Endothelial cell of hepatic sinusoid (primary cell): ENCODE results near the gene KRTAP4-8.
"Not testable (repeated sequence)": the region's sequence is repeated elsewhere in the genome, so short reads cannot be mapped to it uniquely, and the experiment has no call there.

ENCODE experiments used
- in situ Hi-C: cut with HindIII; loops from 2 replicates; pipeline ENCODE4 v1.10.0; 2017; ENCODE audit warnings: low sequenced_read_pairs

The KRTAP4-8 gene

DNA sequence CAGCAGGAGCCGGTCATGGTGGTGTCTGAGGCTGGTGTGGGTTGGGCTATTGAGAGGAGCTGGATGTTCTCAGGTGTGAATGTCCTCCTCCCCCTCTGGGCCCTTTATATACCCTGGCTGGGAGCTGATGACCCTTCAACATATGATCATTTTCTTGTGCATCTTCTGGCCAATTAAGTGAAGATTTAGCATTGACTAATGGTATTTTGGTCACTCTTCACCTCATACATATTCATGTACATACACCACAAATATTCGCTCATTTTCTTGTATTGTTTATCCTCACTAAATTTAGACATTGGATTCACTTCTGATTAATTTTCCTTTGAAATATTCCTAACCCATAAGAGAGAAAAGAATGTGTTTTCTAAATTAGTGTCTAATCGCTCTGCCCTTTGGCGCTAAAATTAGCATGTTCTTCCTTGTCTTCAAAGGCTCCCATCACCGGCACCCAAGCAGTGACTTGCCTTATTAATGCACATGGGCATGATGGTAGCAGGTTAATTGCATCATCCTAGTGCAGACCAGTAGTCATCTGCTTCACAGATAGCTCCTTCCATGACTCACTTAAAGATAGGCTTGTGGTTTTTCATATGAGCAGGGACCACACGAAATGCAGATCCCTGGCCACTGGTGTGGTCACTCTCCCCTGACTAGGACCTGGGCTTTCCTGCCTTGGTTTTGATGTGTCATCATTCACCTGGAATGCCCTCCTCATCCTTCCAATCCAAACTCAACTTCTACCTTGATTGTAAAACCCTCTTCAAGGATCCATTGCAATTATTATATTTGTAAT, 31.9 kb downstream of the KRTAP4-8 start, which contains the start of gene KRTAP2-4:
TSS of gene KRTAP2-4 (minus strand) at position 51 of the 796 bp plus-strand sequence. CDS start at position 17, 34 bp downstream.
- in situ Hi-C loops = no loop called here

DNA sequence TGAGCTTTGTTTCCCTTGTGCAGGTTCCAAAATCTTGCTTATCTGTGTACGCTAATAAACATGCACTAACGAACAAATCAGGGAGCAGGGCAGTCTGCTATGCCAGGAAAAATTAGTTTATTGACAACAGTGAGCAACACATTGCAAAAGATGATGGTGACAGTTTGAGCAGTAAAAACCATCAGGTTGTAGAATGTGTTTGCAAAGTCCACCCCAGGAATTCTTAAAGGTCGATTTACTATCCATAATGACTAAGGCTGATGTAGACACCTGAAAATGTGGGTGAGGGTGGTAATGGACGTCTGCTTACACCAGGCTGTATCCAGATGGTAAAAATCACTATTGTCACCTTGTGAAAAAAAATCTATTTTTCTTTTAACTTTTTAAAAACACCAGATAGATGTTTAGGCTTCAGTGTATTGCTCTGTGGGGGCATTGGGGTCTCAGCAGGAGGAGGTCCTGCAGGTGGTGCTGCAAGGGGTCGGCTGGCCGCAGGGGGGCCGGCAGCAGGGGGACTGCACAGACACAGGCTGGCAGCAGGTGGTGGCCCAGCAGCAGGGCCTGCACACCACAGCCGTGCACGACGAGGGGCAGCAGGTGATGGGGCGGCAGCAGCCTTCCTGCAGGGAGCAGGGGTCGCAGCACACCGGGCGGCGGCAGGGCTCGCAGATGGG, 32.8 kb downstream of the KRTAP4-8 start:
- in situ Hi-C loops = not testable (repeated sequence)

DNA sequence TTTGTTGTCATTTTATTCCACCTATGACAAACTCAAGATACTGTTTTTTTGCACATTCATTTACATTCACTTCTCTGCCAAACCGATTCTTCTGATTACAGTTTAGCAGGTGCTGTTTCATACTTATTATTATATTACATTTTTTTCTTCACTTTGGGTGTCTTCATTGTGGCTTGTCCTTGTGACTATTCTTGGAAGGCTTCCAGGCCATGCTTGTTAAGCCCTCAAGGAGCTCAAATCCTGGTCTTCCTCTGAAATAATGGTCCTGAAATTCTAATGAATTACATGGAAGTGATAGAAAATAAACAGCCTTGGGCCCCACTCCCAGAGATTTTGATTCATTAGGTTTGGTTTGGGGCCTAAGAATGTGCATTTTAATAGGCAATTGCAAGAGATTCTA, 33.6 kb downstream of the KRTAP4-8 start:
- in situ Hi-C loops = no loop called here

DNA sequence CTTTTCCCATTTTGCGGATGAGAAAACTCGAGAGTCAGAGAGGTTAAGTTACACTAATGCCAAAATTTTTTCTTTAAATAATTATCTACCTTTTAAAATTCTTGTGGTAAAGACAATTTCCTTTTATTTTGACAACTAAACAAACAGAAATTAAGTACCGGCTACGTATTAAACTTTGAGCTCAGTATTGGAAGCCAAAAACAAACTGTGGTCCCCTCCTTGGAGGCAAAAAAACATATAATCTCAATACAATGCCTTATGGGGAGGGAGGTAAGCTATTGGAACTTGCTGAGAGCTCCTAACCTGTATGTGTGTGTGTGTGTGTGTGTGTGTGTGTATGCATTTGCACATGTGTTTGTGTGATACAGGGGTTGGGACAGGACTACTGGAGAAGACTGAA, 34.5 kb downstream of the KRTAP4-8 start:
- in situ Hi-C loops = no loop called here

DNA sequence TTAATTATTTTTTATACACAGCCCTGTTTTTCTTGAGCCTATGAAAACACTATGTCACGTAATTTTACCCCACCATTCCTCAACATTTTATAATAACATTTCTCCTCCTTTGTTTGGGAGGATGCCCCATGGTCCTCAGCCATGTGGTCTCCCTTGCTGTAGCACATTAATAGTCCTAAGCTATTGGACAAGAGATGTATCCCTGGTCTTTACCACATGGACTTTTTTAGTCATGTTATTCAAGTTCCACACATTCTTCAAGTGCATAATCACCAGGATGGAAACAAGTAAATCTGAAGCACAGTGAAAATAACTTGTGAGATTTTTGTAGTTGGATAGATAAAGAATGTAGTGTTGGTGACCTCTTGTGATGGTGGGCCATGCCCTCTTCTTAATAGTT, 36.0 kb downstream of the KRTAP4-8 start:
- in situ Hi-C loops = no loop called here

DNA sequence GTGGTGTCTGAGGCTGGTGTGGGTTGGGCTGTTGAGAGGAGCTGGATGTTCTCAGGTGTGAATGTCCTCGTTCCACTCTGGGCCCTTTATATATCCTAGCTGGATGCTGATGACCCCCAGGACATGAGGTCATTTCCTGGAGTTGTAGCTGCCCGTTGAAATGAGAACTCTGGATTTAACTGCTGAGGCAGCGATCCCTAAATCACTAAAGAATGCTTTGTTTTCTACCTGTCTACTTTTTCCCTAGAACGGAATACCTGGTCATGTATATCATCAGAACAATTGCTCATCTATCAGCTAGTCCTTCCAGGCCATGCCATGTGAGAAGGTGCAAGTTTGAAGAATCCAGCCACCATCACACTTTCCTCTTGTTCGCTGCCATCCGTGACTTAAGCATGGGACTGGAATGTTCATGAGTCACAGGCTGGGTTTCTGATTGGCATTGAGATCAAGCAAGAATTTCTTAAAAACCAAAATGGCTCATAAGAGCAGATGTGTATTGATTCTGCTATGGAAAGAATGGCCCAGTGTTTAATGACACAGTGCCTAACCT, 37.8 kb downstream of the KRTAP4-8 start, which contains the start of gene KRTAP2-3:
TSS of gene KRTAP2-3 (minus strand) at position 63 of the 553 bp plus-strand sequence. CDS start 64 bp downstream, outside the sequence.
- in situ Hi-C loops = no loop called here

- in situ Hi-C loops = not testable (repeated sequence)
Measured at GRCh38 chr17:41059276-41060051, 38.5 kb downstream of the KRTAP4-8 start.

DNA sequence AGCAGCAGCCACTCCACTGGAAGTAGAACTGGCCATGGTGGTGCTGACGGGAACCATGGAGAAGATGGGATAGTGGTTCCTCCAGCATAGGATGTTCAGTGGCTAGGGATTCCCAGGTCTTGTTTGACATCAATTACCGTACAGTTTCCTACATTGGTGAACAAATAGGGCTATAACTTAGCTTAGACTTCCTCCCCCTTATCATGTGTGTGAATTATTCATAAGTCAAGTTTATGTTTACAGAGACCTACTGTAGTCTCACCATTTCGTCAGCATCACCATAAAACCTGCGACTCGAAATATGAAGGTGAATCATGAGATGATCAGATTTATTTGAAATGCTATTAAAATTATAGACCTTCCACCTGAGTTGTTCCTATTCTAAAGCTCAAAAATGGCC, 39.2 kb downstream of the KRTAP4-8 start:
- in situ Hi-C loops = no loop called here

DNA sequence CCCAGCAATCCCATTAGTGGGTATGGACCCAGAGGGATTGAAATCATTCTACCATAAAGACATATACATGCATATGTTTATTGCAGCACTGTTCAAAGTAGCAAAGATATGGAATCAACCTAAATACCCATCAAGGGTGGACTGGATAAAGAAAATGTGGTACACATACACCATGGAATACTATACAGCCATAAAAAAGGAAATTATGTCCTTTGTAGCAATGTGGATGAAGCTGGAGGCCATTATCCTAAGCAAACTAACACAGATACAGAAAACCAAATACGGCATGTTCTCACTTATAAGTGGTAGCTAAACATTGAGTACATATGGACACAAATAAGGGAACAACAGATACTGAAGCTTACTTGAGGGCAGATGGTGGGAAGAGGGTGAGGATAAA, 40.4 kb downstream of the KRTAP4-8 start:
- in situ Hi-C loops = no loop called here

DNA sequence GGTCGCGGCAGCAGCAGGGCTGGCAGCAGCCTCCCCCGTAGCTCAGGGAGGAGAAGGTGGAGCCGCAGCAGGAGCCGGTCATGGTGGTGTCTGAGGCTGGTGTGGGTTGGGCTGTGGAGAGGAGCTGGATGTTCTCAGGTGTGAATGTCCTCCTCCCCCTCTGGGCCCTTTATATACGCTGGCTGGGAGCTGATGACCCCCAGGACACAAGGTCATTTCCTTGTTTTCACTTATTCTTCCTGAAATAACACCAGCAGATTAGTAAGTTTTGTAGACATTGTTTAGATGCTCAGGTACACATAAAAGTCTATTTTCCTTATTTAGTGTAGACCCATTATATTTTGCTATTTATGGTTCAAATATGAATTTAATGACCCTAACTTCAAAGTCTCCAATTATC, 42.8 kb downstream of the KRTAP4-8 start, which contains the start of gene KRTAP2-2:
TSS of gene KRTAP2-2 (minus strand) at position 101 of the 400 bp plus-strand sequence. CDS start at position 82, 19 bp downstream.
- in situ Hi-C loops = not testable (repeated sequence)

GRCh38 chr17:41054556-41054955, 43.4 kb downstream of the KRTAP4-8 start:
- in situ Hi-C loops = not testable (repeated sequence)

DNA sequence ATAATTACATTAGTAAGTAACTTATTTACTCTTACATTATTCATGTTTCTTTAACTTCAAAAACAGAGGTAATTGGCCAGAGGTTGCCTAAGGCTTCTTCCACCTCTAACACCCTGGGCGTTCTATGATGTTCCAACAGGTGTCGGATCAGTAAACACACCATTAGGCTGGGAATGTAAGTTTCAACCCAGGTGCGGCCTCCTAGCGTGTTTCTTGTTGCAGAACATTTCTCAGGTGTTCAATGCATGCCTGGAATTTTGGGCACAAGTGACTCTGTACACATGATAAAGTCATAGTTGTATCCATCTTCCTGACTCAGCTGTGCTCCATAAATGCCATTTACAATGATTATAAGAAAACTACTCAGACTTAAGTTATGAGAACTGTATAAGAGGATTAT, 43.9 kb downstream of the KRTAP4-8 start:
- in situ Hi-C loops = no loop called here

DNA sequence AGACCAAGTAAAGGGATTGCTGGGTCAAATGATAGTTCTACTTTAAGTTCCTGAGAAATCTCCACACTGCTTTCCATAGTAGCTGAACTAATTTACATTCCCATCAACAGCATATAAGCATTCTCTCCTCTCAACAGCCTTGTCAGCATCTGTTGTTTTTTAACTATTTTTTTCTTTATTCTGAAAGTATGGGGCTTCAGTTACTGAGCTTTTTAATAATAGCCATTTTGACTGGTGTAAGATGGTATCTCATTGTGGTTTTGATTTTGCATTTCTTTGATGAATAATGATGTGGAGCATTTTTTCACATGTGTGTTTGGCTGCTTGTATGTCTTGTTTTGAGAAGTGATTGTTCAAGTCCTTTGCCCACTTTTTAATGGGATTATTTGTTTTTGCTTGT, 45.4 kb downstream of the KRTAP4-8 start:
- in situ Hi-C loops = no loop called here

DNA sequence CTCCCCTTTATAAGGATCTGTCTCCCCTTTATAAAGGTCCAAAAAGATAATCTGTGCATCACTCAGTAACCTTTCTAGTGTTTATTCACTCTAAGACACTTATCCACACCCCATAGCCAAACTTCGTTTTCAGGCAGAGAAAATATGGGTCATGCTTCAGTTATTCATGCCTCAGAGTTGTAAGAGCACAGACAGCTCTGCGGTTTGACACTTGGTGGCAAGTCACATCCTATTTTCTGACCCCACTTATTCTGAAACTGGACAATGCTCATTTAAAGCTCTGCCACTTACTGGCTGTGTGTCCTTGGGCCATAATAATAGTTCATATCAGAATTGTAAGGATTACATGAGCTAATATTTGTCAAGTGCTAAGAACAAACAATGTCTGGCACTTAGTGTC, 48.8 kb downstream of the KRTAP4-8 start:
- in situ Hi-C loops = no loop called here

DNA sequence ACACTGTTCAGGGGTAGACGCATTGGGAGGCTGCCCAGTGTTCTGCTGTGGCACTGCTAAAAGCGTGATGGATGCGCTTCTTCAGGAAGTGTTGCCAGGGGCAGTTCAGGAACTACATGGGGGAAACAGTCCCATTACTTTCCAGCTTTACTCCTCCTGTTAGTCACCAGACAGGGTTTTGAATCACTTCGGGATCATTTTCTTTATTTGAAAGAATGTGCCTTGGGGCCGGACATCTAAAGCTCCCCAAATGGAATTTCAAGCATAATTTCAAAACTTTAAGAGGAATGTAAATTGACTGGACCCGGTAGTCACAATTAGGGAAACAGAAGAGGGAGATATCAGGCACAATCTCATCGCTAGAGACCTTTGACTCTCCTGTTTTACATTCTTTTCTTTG, 49.5 kb downstream of the KRTAP4-8 start:
- in situ Hi-C loops = no loop called here
